Stimulated activated memory B cell treated with anti-CD40 and anti-IgM and Interleukin-4, amounts not matched to agents 10 μg/mL and 1 μg/mL and 100 μg/mL, for 72 hours (primary cell): Measurements from ENCODE around the gene TMPRSS5.
"Not testable (repeated sequence)": the region's sequence is repeated elsewhere in the genome, so short reads cannot be mapped to it uniquely, and the experiment has no call there.

Experiments
- ATAC-seq: fragments of 150-1000 bp; cut with Tn5 transposase; 2 replicates; pipeline ENCODE4 v1.10.0; 2021
- H3K27ac Mint-ChIP-seq: one replicate; pipeline ENCODE4 v1.8.0; 2022; ENCODE audit warnings: mild to moderate bottlenecking, mixed read lengths
- H3K27me3 Mint-ChIP-seq: one replicate; pipeline ENCODE4 v1.8.0; 2022; ENCODE audit warnings: mixed read lengths
- H3K36me3 Mint-ChIP-seq: one replicate; pipeline ENCODE4 v1.8.0; 2022; ENCODE audit warnings: mixed read lengths
- H3K4me1 Mint-ChIP-seq: one replicate; pipeline ENCODE4 v1.8.0; 2022; ENCODE audit warnings: mixed read lengths
- H3K4me3 Mint-ChIP-seq: one replicate; pipeline ENCODE4 v1.8.0; 2022; ENCODE audit warnings: mild to moderate bottlenecking, moderate library complexity, mixed read lengths
- H3K9me3 Mint-ChIP-seq: one replicate; pipeline ENCODE4 v1.8.0; 2022; ENCODE audit warnings: mixed read lengths

The TMPRSS5 gene

GRCh38 chr11:113705871-113706655 is at the start of gene TMPRSS5:
TMPRSS5 (minus strand) TSS chr11:113706308; CDS start chr11:113706224, 84 bp downstream.
- H3K27ac Mint-ChIP-seq: no peak within 1 kb of the TSS
- ATAC-seq: no peak

DNA sequence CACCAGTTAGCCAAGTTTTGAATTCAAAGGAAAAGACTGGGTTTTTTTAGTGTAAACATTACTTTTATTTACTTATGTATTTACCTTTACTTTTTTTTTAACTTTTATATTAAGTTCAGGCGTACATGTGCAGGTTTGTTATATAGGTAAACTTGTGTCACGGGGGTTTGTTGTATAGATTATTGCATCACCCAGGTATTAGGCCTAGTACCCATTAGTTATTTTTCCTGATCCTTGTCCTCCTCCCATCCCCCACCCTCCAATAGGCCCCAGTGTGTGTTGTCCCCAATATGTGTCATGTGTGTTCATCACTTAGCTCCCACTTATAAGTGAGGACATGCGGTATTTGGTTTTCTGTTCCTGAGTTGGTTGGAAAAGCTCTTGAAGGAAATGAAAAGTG is 46.8 kb upstream of the TMPRSS5 start:
- peaks cover 36% of the 10 kb centered on the region for H3K36me3 Mint-ChIP-seq
- no peak for ATAC-seq
- H3K27me3 Mint-ChIP-seq: no peaks in the 10 kb centered on the region
- H3K4me3 Mint-ChIP-seq: no peak overlapping the region
- no peaks in the 10 kb centered on the region for H3K4me1 Mint-ChIP-seq
- no peaks in the 10 kb centered on the region for H3K9me3 Mint-ChIP-seq
- H3K27ac Mint-ChIP-seq: no peak overlapping the region

More at GRCh38 chr11:113705871-113706655, at the start of gene TMPRSS5:
- Mint-ChIP-seq H3K36me3 (peaks cover 55% of the 10 kb centered on the region), H3K4me1 (no peaks in the 10 kb centered on the region), H3K27me3 (no peaks in the 10 kb centered on the region), H3K9me3 (peaks cover 33% of the 10 kb centered on the region), H3K4me3 (no peak within 1 kb of the TSS)

GRCh38 chr11:113736323-113736722 is 30.2 kb upstream of the TMPRSS5 start:
- Mint-ChIP-seq H3K36me3 (peaks cover 70% of the 10 kb centered on the region), H3K27ac (no peak overlapping the region), H3K9me3 (no peaks in the 10 kb centered on the region), H3K27me3 (no peaks in the 10 kb centered on the region), H3K4me3 (no peak overlapping the region), H3K4me1 (no peaks in the 10 kb centered on the region)
- no peak for ATAC-seq

DNA sequence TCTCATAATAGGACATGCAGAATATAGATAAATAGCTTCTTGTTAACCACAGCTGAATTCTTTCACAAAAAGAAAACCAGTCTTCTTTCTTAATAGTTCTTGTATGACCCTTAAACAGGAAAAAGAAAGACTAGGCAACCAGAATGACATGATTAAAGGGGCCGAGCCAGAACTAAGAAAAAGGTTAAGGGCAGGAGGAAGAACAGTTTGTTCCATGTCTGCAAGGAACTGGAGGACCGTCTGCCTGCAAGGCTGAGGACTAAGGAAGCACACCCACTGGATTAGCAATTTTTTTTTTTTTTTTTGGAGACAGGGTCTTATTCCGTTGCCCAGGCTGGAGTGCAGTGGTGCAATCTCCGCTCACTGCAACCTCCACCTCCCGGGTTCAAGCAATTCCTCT is 26.0 kb upstream of the TMPRSS5 start:
- H3K4me1 Mint-ChIP-seq: no peaks in the 10 kb centered on the region
- H3K27ac Mint-ChIP-seq: no peak overlapping the region
- no peaks in the 10 kb centered on the region for H3K27me3 Mint-ChIP-seq
- H3K36me3 Mint-ChIP-seq: peaks cover 41% of the 10 kb centered on the region
- H3K9me3 Mint-ChIP-seq: no peaks in the 10 kb centered on the region
- H3K4me3 Mint-ChIP-seq: no peak overlapping the region
- ATAC-seq: no peak

DNA sequence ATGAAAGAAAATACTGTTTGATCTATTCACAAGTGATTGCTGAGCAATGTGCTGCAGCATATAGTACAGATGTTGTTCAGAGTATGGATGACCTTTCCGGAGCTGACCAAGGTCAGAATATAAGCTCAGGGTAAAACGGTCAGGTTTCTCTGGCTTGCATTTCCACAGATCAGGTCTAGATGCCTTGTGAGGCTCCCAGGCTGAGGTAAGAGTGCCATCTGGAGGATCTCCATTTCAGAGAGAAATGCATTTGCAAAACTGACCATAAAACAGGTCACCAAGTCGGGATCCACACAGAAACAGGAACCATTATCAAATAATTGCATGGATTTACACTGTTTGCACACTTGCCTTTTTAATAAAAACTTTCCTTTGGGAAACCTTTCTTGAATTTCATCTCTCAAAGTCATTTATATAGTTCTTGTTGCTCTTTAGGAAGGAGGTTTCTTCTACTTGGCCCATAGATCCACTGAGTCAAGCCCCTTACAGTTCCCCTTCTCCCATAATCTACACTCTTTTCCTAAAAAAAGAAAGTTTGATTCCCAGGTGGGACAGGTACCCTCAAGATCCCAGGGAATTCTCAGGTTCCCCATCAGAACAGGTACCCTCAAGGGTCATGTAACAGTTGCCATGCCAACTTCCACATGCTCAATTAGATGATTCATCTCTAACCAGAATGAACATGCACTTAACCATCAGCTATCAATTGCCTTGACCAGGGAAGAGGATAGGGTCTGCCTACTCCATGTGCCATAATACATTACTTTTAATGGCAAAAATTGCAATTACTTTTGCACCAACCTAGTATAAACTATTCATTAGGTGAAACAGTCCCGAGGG is 25.0 kb upstream of the TMPRSS5 start:
- Mint-ChIP-seq H3K9me3 (no peaks in the 10 kb centered on the region), H3K27ac (no peak overlapping the region), H3K4me3 (no peak overlapping the region), H3K4me1 (no peaks in the 10 kb centered on the region), H3K27me3 (no peaks in the 10 kb centered on the region), H3K36me3 (peaks cover 35% of the 10 kb centered on the region)
- ATAC-seq: no peak

DNA sequence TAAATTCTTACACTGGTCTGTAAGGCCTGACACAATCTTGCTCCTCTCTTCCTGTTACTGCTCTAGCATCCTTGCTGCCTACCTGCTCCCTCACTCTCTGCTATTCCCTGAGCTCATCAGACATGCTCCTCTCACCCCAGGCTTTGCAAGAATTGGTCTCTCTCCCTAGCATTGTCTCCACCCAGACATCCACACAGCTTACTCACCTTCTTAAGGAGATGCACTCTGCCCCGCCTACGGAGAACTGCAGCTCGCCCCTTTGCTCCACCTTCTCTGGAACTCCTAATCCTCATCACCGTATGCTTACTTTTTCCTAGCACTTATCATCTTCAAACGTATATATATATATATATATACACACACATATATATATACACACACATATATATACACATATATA is 23.3 kb upstream of the TMPRSS5 start:
- H3K36me3 Mint-ChIP-seq: peaks cover 36% of the 10 kb centered on the region
- ATAC-seq: no peak
- H3K9me3 Mint-ChIP-seq: no peaks in the 10 kb centered on the region
- no peak overlapping the region for H3K27ac Mint-ChIP-seq
- H3K27me3 Mint-ChIP-seq: no peaks in the 10 kb centered on the region
- no peaks in the 10 kb centered on the region for H3K4me1 Mint-ChIP-seq
- no peak overlapping the region for H3K4me3 Mint-ChIP-seq

GRCh38 chr11:113728814-113729213 is 22.7 kb upstream of the TMPRSS5 start:
- no peak for ATAC-seq
- Mint-ChIP-seq H3K4me3 (no peak overlapping the region), H3K36me3 (peaks cover 30% of the 10 kb centered on the region), H3K27ac (no peak overlapping the region), H3K9me3 (no peaks in the 10 kb centered on the region), H3K4me1 (no peaks in the 10 kb centered on the region), H3K27me3 (no peaks in the 10 kb centered on the region)

DNA sequence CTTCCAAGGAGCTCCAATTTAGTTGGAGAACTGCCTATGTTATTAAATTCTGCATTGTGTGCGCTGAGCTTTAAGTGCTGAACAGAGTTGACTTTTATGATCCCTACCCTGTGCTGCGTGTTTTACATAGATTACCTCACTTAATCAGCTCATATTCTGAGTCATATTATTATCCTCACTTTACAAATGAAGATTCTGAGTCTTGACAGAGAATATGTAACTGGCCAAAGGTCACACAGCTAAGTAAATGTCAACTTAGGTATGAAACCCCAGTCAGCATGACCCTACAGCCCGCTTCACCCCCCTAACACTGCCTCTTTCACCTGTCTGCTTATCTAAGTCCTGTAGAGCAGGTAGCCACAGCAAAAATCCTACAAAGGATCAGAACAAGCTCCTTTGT is 19.8 kb upstream of the TMPRSS5 start:
- ATAC-seq: no peak
- Mint-ChIP-seq H3K36me3 (peaks cover 32% of the 10 kb centered on the region), H3K27ac (no peak overlapping the region), H3K4me3 (no peak overlapping the region), H3K27me3 (no peaks in the 10 kb centered on the region), H3K4me1 (no peaks in the 10 kb centered on the region), H3K9me3 (peaks cover 7% of the 10 kb centered on the region)

DNA sequence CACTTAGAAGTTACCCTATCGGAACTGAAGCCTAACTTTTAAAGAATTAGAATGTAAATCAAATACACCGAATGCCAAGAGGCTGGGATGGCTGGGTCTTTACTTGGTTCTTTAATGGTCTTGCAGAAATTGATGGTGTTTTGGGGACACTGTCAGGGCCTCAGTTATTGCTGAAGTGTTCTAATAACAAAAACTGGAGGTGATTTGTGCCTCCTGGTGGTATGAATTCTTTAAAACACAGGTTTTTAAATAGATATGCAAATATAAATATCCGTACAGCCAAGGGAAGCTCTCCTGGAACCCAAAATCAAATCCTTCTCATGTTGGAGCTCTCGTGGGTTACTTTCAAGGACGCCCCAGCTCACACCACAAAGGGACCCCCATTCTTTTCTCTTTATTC is 19.3 kb upstream of the TMPRSS5 start:
- peaks cover 9% of the 10 kb centered on the region for H3K9me3 Mint-ChIP-seq
- H3K36me3 Mint-ChIP-seq: peaks cover 37% of the 10 kb centered on the region
- H3K27ac Mint-ChIP-seq: no peak overlapping the region
- ATAC-seq: no peak
- no peak overlapping the region for H3K4me3 Mint-ChIP-seq
- no peaks in the 10 kb centered on the region for H3K4me1 Mint-ChIP-seq
- no peaks in the 10 kb centered on the region for H3K27me3 Mint-ChIP-seq

GRCh38 chr11:113724778-113725177 is 18.7 kb upstream of the TMPRSS5 start:
- H3K4me3 Mint-ChIP-seq: no peak overlapping the region
- no peaks in the 10 kb centered on the region for H3K4me1 Mint-ChIP-seq
- ATAC-seq: no peak
- H3K36me3 Mint-ChIP-seq: peaks cover 42% of the 10 kb centered on the region
- H3K9me3 Mint-ChIP-seq: peaks cover 11% of the 10 kb centered on the region
- no peaks in the 10 kb centered on the region for H3K27me3 Mint-ChIP-seq
- H3K27ac Mint-ChIP-seq: no peak overlapping the region

- Mint-ChIP-seq H3K36me3 (peaks cover 48% of the 10 kb centered on the region), H3K27me3 (no peaks in the 10 kb centered on the region), H3K9me3 (peaks cover 11% of the 10 kb centered on the region), H3K4me3 (no peak overlapping the region), H3K4me1 (no peaks in the 10 kb centered on the region), H3K27ac (no peak overlapping the region)
- no peak for ATAC-seq
Measured at GRCh38 chr11:113723787-113724186, 17.7 kb upstream of the TMPRSS5 start.

- no peak for ATAC-seq
- H3K36me3 Mint-ChIP-seq: peaks cover 51% of the 10 kb centered on the region
- peaks cover 11% of the 10 kb centered on the region for H3K9me3 Mint-ChIP-seq
- H3K27ac Mint-ChIP-seq: no peak overlapping the region
- H3K27me3 Mint-ChIP-seq: no peaks in the 10 kb centered on the region
- no peaks in the 10 kb centered on the region for H3K4me1 Mint-ChIP-seq
- H3K4me3 Mint-ChIP-seq: no peak overlapping the region
Measured at GRCh38 chr11:113722934-113723333, 16.8 kb upstream of the TMPRSS5 start.

DNA sequence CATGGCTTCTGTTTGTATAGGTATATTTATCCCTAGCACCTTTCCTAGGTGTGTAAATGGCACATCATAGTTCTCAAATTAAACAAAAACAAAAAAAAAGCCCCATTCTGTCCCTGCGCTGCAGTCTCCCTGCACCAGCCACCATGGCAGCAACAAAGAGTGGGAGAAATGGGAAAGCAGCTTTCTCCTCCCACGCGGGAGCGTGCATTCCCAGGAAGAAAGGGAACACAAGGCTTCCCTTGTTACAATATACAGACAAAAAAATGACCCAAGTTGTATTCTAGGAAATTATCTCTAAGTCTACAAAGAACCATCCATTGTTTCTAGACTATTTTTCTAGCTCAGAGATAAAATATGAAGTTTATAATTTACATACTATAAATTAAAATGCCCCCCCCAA is 16.1 kb upstream of the TMPRSS5 start:
- no peak overlapping the region for H3K27ac Mint-ChIP-seq
- no peaks in the 10 kb centered on the region for H3K27me3 Mint-ChIP-seq
- ATAC-seq: no peak
- H3K4me1 Mint-ChIP-seq: no peaks in the 10 kb centered on the region
- H3K36me3 Mint-ChIP-seq: peaks cover 56% of the 10 kb centered on the region
- H3K9me3 Mint-ChIP-seq: peaks cover 11% of the 10 kb centered on the region
- no peak overlapping the region for H3K4me3 Mint-ChIP-seq

GRCh38 chr11:113721462-113722066 is 15.5 kb upstream of the TMPRSS5 start:
- Mint-ChIP-seq H3K4me3 (no peak overlapping the region), H3K9me3 (peaks cover 11% of the 10 kb centered on the region), H3K27me3 (no peaks in the 10 kb centered on the region), H3K4me1 (no peaks in the 10 kb centered on the region), H3K27ac (no peak overlapping the region), H3K36me3 (peaks cover 59% of the 10 kb centered on the region)
- ATAC-seq: no peak

DNA sequence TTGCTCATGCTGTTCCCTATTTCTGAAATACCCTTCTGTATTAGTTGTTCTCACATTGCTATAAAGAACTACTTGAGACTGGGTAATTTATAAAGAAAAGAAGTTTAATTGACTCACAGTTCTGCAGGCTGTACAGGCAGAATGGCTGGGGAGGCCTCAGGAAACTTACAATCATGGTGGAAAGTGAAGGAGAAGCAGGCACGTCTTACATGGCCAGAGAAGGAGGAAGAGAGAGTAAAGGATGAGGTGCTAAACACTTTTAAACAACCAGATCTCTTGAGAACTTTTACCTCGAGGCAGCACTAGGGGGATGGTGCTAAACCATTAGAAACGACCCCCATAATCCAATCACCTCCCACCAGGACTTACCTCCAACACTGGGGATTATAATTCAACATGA is 14.4 kb upstream of the TMPRSS5 start:
- Mint-ChIP-seq H3K36me3 (peaks cover 67% of the 10 kb centered on the region), H3K9me3 (peaks cover 11% of the 10 kb centered on the region)
- not testable (repeated sequence) for H3K4me3 Mint-ChIP-seq, H3K4me1 Mint-ChIP-seq, ATAC-seq, H3K27me3 Mint-ChIP-seq, H3K27ac Mint-ChIP-seq
